IPS DF 6.9 (cell line): ENCODE results near the gene PAX5.

Source experiments
- DNase-seq: peaks from one replicate; pipeline ENCODE4 v3.0.0-alpha.2; 2013; ENCODE audit warnings: low read depth, low spot score
- H3K27ac ChIP-seq: one replicate; pipeline ENCODE4 v1.5.1; 2013; ENCODE audit warnings: low read length, control low read depth
- H3K27me3 ChIP-seq: 2 replicates; pipeline ENCODE4 v1.6.1; 2013; ENCODE audit warnings: mild to moderate bottlenecking, low read length; ENCODE audit not compliant: control insufficient read depth, insufficient read depth
- H3K36me3 ChIP-seq: 2 replicates; pipeline ENCODE4 v1.6.1; 2013; ENCODE audit warnings: low read length; ENCODE audit not compliant: control insufficient read depth, insufficient read depth
- H3K4me1 ChIP-seq: 2 replicates; pipeline ENCODE4 v1.6.1; 2013; ENCODE audit warnings: low read length; ENCODE audit not compliant: control insufficient read depth, insufficient read depth
- H3K4me3 ChIP-seq: 2 replicates; pipeline ENCODE4 v1.5.1; 2013; ENCODE audit warnings: mild to moderate bottlenecking, low read length
- H3K9me3 ChIP-seq: 2 replicates; pipeline ENCODE4 v1.6.1; 2013; ENCODE audit warnings: low read length, inconsistent platforms; ENCODE audit not compliant: control insufficient read depth, insufficient read depth
- WGBS: extraction: QIAGEN DNeasy Blood & Tissue Kit; methylation state at CpG from one replicate; pipeline ENCODE4 v1.1.7; 2013; ENCODE audit warnings: mixed read lengths, missing lambda C conversion rate; ENCODE audit not compliant: insufficient read length, insufficient coverage; 5-methylcytosine and 5-hydroxymethylcytosine counted together

Gene PAX5

DNA sequence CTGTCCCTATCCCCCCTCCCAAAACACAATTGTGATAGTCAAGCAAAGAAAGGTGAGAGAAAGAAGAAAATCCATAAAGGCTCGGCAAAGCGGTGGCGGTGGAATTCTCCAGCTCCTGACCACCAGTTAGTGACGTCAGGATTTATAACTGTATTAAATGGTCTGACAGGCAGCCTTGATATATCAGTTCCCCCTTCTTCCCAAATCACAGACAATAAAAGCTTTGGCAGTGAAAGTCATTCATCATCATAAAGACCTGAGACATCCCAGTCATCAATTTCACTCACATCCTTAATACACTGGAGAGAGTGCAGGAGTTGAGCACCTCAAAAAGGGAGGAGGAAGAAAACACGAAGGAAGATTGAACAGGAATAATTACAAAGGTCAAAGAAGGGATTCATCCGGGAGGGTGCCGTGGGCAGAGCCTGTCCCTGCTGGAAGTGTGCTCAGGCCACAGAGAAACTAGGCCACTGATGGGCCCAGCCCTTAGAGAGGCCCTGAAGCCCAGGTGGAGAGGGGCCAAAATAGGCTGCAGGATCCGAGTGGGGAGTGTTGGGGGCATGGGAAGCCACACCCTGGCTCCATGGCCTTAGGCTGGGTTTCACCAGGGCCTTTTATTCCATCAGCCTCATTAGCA, 131.9 kb downstream of the PAX5 start:
- WGBS: no CpG with 5 or more reads among the region's 8 CpGs
- DNase-seq: no peak
- H3K36me3 ChIP-seq: no peaks in the 10 kb centered on the region

DNA sequence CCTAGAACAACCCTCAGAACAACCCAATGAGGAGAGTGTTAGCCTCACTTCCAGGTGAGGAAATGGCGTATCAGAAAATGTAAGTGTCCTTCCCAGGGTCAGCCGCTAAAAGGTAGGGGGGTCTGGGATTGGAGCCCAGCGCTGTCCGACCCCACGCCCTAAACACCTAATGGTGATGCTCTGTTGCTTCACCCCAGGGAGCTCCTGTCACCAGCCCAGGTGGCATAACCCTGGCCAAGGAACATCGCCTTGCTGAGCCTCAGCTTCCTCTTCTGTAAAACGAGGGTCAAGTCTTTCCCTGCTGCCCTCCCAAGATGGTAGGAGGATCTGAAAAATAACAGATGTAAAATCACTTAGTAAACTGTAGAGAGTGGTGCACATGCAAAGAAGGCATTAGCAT, 132.5 kb downstream of the PAX5 start:
- Histone ChIP-seq H3K9me3 (no peaks in the 10 kb centered on the region), H3K4me3 (no peak overlapping the region), H3K27ac (no peak overlapping the region), H3K4me1 (no peaks in the 10 kb centered on the region), H3K27me3 (no peaks in the 10 kb centered on the region), H3K36me3 (no peaks in the 10 kb centered on the region)
- no peak for DNase-seq
- WGBS: no CpG with 5 or more reads among the region's 7 CpGs

More for the DNA sequence above, 131.9 kb downstream of the PAX5 start:
- Histone ChIP-seq H3K27ac (no peak overlapping the region), H3K4me3 (no peak overlapping the region), H3K9me3 (no peaks in the 10 kb centered on the region), H3K27me3 (no peaks in the 10 kb centered on the region), H3K4me1 (no peaks in the 10 kb centered on the region)

DNA sequence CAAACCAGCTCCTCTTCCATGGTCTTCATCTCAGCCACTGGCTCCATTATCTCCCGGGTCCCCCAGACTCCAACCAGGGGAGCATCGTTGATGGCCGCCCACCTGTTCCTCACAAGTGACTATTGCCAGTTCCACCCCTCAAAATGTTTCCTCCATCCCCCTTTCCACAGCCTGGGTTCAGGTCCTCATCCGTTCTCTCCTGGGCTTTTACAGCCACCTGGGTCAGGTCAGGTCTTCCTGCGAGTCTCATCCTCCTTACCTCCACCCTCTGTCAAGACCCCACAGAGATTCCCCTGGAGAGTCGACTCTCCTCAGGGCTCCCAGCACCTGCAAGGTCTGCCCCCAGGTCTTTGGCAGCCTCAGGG, 133.2 kb downstream of the PAX5 start:
- Histone ChIP-seq H3K27ac (no peak overlapping the region), H3K27me3 (no peaks in the 10 kb centered on the region), H3K4me1 (no peaks in the 10 kb centered on the region), H3K4me3 (no peak overlapping the region), H3K9me3 (no peaks in the 10 kb centered on the region), H3K36me3 (no peaks in the 10 kb centered on the region)
- no CpG with 5 or more reads among the region's 6 CpGs for WGBS
- no peak for DNase-seq

DNA sequence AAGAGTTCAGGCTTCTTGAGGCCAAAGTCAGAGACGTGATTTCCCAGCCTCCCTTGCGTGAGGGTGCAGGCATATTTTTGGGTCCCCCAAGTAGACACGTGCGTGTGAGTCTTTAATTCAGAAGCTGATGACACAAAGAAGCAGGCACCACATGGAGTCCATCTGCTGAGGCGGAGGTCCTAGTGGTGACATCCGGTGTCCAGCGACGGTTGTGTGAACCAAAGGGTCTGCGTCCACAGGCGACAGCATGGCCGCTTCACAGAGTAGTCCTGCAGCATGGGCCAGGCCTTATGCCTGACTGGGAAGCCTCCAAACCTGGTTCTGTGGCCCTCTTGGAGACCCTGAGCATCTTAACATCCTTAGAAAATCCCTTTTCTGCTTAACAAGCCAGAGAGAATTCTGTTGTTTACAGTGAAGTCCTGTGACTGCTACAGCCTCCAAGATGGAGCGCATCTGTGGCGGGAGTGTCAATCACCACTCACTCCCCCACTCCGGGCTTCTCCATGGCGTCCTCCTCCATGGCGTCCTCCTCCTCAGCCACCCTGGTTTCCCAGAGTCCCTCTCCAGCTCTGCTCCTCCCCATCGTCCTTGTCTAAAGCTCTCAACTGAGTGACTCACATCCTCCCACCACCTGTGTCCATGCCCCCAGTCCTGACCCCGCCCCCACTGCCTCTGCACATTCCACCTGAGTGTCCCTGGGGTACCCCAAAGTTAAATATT, 133.8 kb downstream of the PAX5 start:
- Histone ChIP-seq H3K4me1 (no peaks in the 10 kb centered on the region), H3K9me3 (no peaks in the 10 kb centered on the region), H3K27ac (no peak overlapping the region), H3K4me3 (no peak overlapping the region), H3K27me3 (no peaks in the 10 kb centered on the region), H3K36me3 (no peaks in the 10 kb centered on the region)
- no peak for DNase-seq
- no CpG with 5 or more reads among the region's 18 CpGs for WGBS

DNA sequence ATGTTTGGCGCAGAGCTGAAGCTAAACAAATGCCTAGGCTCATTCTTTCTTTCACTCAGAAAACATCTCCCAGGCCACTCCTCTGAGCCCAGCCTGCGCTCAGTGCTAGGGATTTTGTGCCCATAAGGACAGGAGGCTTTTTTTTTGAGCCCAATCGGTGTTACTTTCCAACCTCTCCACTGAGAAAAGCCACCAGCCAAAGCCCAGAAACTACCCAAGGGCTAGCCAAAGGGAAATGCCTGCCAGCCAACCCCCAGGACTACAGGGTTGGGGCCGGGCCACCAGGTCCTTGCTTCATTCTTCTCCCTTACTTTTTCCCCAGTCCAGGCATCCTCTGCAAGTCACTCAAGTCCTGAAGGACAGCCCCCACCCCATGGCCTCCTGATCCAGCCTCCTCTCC, 134.7 kb downstream of the PAX5 start:
- DNase-seq: no peak
- H3K36me3 ChIP-seq: no peaks in the 10 kb centered on the region
- no peak overlapping the region for H3K27ac ChIP-seq
- H3K27me3 ChIP-seq: no peaks in the 10 kb centered on the region
- H3K4me3 ChIP-seq: no peak overlapping the region
- WGBS: no CpG with 5 or more reads among the region's 4 CpGs
- no peaks in the 10 kb centered on the region for H3K9me3 ChIP-seq
- no peaks in the 10 kb centered on the region for H3K4me1 ChIP-seq

DNA sequence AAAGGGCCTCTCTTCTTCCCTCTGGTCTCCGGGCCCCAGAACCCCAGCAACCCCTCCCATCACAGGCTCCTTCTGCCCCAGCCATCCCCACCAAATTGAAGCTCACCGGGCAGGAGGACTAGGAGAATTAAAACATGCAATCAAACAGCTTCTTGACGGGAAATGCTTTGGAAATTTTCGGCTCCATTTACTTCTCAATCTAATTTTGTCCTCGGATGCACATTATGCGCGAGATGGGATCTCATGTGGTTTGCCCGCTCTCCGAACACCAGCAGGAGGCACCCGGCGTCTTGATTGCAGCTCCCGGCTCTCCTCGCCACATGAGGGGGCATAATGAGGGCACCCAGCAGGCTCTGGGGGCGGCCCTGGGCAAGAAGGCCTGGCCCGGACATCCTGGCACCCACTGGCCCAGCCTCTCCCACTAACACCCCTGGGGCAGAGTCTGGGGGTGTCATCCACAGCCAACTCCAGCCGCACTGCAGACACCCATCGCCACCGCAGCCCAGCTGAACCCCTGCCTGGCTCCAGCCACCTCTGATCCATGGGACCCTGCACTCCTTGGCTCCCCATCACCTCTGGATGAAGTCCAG, 135.5 kb downstream of the PAX5 start:
- Histone ChIP-seq H3K4me3 (no peak overlapping the region), H3K36me3 (no peaks in the 10 kb centered on the region), H3K9me3 (no peaks in the 10 kb centered on the region), H3K27me3 (no peaks in the 10 kb centered on the region), H3K27ac (no peak overlapping the region), H3K4me1 (no peaks in the 10 kb centered on the region)
- DNase-seq: no peak
- WGBS: no CpG with 5 or more reads among the region's 18 CpGs

DNA sequence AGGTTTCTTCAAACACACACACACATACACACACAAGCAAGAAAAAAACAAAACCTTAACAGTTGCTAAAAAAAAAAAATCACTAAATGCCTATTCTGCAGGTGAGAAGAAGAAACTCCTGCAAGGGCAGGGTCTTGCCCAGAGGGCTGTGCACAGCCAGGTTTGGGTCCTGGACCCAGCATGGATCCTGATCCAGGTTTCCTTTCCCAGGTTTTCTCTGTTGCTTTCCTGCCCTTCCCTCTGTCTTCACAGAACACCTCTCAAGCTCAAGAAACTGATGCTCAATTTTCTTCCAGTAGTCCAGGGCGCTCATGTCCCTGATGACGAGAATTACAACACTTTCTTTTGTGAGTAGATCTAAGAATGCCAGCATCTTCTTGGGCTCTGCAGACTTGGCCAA, 136.6 kb downstream of the PAX5 start:
- no peaks in the 10 kb centered on the region for H3K36me3 ChIP-seq
- H3K4me1 ChIP-seq: no peaks in the 10 kb centered on the region
- H3K9me3 ChIP-seq: no peaks in the 10 kb centered on the region
- H3K27me3 ChIP-seq: no peaks in the 10 kb centered on the region
- DNase-seq: no peak
- H3K4me3 ChIP-seq: no peak overlapping the region
- no peak overlapping the region for H3K27ac ChIP-seq
- no CpG with 5 or more reads among the region's 2 CpGs for WGBS

DNA sequence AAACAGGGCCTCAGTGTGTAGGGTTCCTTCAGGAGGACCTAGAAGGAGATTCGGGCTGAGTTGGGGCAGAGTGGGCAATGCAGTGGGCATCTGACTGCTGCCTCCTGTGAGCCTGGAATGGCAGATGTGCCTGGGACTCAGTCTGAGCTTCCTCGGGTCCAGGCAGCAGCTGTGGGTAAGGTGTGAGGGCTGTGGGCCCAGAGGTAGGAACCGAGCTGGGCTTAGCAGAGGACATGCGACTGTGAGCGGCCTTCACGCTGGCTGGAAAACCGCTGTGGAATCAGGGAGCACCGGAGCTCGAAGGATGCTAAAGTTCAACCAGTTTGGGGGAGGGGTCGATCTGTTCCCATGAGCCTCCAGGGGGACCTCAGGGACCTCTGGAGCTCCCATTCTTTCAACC, 137.0 kb downstream of the PAX5 start:
- H3K27me3 ChIP-seq: no peaks in the 10 kb centered on the region
- no peaks in the 10 kb centered on the region for H3K36me3 ChIP-seq
- no peak for DNase-seq
- no CpG with 5 or more reads among the region's 10 CpGs for WGBS
- H3K4me3 ChIP-seq: no peak overlapping the region
- no peak overlapping the region for H3K27ac ChIP-seq
- H3K9me3 ChIP-seq: no peaks in the 10 kb centered on the region
- H3K4me1 ChIP-seq: no peaks in the 10 kb centered on the region

DNA sequence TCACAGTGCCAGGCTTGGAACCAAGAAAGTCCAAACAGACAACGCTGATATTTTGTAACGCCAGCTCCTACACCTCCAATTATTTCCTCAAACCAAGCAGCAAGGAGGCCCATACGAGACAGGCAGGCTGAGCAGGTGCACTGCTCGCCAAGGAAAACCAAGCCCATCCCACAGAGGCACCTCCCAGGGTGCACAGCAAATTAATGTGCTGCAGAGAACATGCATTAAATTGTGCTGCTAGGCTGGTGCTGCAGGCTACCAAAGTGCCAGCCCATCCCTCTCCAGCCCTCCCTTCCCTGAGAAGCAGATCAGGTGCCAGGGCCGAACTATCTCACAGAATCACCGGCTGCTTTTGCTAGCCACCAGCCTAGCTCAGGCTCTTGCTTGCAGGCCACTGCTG, 137.8 kb downstream of the PAX5 start:
- Histone ChIP-seq H3K9me3 (no peaks in the 10 kb centered on the region), H3K4me3 (no peak overlapping the region), H3K27ac (no peak overlapping the region), H3K36me3 (no peaks in the 10 kb centered on the region), H3K4me1 (no peaks in the 10 kb centered on the region), H3K27me3 (no peaks in the 10 kb centered on the region)
- DNase-seq: no peak
- WGBS: no CpG with 5 or more reads among the region's 6 CpGs

DNA sequence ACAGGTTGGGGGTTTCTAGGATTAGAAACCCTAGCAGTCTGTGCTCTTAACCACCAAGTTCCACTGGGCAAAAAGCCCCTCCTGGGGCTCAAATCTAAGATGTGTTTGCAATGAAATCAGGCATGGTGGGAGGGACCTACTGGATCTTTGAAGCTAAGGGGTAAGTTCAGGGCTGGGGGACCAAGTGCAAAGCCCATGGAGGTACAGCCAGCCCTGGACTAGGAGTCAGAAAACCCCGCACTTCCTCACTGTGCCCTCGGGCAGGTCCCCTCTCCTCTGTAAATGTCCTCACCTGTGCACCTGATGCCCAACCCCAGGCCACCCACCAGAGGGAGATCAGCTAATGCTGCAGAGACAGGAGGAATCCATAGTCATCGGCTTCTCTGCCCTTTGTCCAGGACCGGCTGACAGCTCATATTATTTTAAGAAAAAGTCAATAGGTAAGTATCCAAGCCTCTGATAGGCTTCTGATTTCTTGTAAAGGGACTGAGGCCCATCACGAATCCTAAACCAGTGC, 138.3 kb downstream of the PAX5 start:
- Histone ChIP-seq H3K27ac (no peak overlapping the region), H3K36me3 (no peaks in the 10 kb centered on the region), H3K4me1 (no peaks in the 10 kb centered on the region), H3K9me3 (no peaks in the 10 kb centered on the region), H3K27me3 (no peaks in the 10 kb centered on the region), H3K4me3 (no peak overlapping the region)
- no peak for DNase-seq
- no CpG with 5 or more reads among the region's 5 CpGs for WGBS
